GM19043 (cell line): ENCODE measurements around the gene MIAT.
"Not testable (repeated sequence)": the region's sequence is repeated elsewhere in the genome, so short reads cannot be mapped to it uniquely, and the experiment has no call there.

Experiments
- ATAC-seq: cut with Tn5 transposase; IDR thresholded peaks from one replicate; pipeline ENCODE4 v1.9.1; 2021; ENCODE audit warnings: low read depth; ENCODE audit not compliant: unreplicated experiment

The MIAT gene

DNA sequence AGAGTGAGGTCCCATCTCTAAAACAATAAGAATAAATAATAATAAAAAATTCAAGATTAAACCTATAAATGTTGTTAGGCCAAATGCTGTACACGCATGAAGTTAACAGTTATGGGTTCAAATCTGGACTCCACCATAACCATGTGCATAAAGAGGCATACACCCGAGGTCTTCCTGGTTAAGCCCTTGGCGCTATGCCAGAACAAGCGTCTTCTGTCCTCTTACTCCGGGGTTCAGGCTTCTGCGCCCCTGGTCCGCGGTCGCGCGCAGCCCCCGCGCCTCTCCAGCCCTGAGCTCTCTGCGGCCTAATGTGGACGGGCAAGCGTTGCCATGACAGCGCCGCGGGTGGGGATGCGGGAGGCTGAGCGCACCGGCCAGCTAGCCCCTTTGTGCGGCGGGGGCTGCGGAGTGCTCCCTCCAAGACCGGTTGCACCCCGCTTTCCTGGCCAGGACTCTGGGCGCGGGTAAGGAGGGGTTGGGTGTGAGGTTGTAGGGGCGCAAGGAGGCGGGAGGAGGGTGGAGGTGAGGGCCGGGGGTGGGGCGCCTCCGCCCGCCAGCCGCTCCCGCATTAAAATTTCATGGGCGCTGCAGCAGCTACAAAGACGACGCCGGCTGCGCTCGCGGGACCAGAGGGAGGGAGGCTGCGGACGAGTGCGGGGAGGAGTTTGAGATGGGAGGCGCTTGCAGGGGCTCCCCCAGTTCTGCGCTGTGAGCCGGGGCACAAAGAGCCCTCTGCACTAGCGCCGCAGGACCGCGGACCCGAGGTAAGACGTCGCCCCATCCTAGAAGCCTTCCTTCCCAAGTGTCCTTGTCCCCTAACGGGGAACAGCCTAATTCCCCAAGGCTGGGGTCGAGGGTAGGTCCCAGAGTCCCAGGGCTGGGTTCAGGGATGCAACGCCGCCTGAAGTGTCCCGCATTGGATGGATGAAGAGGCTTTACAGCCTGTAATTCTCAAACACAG, at the start of gene MIAT:
TSS of gene MIAT (plus strand) at position 698 of the 961 bp plus-strand sequence.
- ATAC-seq, result no peak

DNA sequence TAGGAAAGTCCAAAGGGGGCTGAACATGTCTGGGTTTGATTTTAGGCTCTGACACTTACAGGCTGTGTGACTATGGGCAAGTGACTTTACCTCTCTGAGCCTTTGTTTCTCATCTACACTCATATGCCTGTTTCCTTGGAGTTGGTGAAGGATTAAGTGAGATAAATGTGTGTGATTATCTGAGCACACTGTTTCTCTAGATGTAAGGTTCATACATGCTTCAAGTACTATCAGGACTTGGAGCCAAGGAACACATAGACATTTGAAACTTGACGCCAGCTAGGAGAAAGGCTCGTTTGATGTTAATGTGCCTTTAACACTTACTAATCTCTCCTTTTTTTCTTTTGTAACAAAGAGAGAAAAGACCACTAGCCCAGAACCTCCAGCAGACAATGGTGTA, 49.3 kb upstream of the MIAT start:
- ATAC-seq, result no peak

- no peak for ATAC-seq
Observed at GRCh38 chr22:26609287-26609686, 48.1 kb upstream of the MIAT start.

- ATAC-seq, result peak; percentile 78
Observed at GRCh38 chr22:26610072-26610958, 47.1 kb upstream of the MIAT start.

- ATAC-seq, result no peak
Observed at GRCh38 chr22:26610996-26611395, 46.4 kb upstream of the MIAT start.

GRCh38 chr22:26612652-26613051, 44.7 kb upstream of the MIAT start:
- ATAC-seq, result no peak

GRCh38 chr22:26613753-26614152, 43.6 kb upstream of the MIAT start:
- not testable (repeated sequence) for ATAC-seq

DNA sequence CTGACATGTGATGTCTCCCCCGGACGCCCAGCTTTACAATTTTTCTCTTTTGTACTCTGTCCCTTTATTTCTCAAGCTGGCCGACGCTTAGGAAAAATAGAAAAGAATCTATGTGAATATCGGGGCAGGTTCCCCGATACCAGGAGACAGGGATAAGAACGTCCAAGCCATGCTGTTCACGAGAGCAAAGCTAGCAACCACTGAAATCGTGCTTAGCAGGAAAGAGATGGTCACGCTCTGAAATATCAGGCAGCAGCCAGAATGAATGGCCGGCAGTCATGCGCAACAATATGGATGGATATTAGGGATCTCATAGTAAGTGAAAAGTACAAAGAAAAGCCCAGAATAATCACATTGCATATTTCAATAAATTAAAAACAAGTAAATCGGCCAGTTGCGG, 43.1 kb upstream of the MIAT start:
- no peak for ATAC-seq

DNA sequence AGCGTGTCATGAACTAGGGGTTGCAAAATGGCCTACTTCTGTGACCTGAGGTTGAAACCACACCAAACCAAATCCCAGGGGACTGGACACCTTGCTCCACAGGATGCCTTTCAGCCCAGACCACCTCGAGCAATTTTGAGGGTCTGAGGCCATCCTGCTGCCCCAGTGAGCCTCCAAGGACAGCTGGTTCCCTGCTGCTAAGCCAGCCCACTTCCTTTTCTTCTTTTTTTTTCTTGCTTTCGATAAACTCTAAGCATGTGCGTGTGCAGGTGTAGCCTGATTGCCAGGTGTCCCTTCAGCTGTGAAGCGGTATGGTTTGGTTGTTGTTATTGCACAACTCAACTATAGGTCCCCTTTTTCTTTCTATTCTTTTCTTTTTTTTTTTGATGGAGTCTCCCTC, 42.2 kb upstream of the MIAT start:
- ATAC-seq, result peak; percentile 45

GRCh38 chr22:26615830-26616435, 41.5 kb upstream of the MIAT start:
- no peak for ATAC-seq

DNA sequence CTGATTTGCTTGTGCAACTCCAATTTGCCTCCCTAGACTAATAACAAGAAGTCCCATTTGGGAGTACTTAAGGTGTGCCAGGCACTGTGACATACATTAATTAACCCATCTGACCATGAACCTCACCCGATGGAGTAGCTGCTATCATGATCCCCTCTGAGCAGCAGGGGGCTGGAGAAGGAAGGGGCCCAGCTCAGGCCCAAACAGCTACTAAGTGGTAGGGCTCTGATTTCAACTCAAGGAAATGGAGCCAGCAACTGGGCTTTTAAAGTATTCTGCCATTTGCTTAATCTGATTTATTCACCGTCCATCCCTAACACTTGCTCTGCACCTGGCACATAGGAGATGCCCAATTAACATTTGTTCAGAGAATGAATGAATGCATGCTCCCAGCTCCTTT, 40.7 kb upstream of the MIAT start:
- ATAC-seq, result no peak

DNA sequence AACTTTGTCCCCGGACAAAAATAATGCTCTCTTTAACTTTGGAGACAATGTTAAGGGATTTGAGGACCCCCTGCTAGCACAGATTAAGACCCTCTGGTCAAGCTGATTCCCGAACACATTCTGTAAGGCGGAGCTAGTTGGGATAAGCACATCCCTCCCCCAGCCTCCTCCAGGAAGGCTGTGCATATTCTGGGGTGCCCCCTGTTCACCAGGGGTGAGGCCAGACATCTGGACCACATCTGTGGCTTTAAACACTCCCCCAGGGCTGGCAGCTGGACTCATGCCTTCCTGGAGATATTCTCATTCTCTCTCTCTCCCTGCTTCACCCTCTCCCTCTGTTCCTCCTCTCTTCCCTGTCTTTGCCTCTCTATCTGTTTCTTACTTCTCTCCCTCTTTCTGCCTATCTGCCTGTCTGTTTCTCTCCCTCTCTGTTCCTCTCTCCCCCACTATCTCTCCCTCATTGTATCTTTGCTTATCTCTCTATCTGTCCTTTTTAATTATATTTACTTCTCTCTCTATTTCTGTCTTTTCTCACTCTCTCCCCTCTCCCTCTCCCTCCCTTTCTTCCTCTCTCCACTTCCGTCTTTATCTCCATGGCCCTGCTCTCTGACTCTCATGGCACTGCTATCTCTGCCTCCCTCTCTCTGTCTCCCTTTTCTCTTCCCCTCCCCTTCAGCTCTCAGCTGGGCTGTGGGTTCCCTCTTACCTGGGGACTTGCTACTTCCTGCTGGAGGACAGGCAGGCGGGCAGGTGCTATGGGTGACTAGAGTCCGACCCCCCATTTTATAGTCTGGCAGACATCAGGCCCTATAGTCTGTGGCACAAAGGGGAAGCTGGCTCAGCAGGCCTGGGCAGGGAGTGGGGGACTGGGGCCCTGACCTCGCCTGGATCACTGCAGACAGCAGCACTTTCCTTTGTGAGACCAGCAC, 39.9 kb upstream of the MIAT start, which contains the start of gene CRYBB1:
TSS of gene CRYBB1 (minus strand) at position 757 of the 929 bp plus-strand sequence. CDS start 1,708 bp downstream, outside the sequence.
- ATAC-seq, result no peak

DNA sequence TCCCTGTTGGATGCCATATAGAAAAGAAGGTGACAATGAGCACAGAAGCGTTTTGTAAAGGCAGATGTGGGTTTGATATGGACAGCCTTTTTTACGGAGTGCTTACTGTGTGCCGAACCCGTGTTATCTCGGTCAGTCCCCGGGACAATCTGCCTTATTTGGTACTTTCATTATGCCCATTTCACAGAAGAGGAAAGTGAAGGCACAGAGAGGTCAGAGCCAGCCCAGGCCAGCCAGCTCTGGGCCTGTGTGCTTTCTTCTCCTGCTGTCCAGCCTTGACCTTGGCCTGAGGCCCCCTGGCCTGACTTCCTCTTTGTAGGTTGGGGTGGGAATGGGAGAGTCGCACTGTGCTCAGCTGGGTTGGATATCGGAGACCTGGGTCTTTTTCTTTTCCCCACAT, 38.9 kb upstream of the MIAT start:
- ATAC-seq, result no peak

GRCh38 chr22:26619510-26619909, 37.9 kb upstream of the MIAT start:
- no peak for ATAC-seq

DNA sequence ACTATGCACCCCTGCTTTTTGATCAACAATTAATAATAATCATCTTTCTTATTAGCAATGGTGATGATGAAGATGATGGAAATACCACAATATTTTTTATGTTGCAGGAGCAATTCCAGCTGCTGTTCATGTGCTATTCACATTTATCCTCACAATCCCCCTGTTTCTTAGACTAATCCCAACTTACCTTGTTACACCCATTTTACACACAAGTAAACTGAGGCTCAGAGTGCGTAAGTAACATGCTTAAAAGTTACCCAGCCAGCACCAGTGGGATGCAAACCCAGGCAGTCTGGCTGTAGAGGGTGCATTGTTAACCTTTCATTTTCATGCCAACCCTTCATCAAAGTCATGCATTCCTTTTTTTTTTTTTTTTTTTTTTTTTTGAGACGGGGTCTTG, 37.2 kb upstream of the MIAT start:
- ATAC-seq, result no peak

DNA sequence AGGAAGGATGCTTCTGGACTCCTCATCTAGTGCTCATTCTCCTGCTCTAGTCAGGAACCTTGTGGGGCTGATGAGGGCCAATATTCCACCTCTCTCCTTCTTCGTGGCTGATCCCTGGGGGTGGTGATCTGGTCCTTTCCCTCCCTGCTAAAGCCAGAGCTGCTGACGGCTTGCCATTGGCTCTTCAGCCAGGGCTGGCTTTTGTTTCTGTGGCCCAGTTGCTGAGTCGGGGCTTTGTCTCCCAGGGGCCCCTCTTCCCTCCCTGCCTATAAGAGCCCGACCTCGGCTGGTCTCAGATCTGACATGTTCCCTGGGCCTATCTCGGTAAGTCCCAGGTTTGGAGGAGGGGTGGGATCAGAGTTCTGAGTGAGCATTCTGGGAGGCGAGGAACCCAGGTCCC, 35.7 kb upstream of the MIAT start, which contains the start of gene CRYBA4:
TSS of gene CRYBA4 (plus strand) at position 301 of the 400 bp plus-strand sequence. CDS start 634 bp downstream, outside the sequence.
- no peak for ATAC-seq

GRCh38 chr22:26623984-26624383, 33.4 kb upstream of the MIAT start:
- no peak for ATAC-seq

DNA sequence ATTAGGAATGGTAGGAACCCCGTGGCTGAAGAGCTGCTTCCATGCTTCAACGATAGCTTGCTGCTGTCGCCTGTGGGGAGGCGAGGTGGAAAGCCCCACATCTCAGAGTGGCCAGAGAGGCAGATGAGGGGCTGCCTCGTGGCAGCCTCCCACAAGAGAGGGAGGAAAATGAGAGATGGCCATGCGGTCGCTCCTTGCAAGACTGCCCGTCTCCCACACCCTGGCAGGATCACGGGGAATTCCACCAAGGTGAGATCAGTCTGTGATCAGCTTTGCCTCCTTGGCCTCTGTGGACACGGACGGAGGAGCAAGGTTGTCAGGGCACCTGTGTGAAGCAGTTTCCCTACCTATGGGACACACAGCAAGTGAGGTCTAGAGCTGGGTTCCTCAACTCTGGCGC, 32.6 kb upstream of the MIAT start:
- no peak for ATAC-seq

GRCh38 chr22:26629988-26630761, 27.2 kb upstream of the MIAT start:
- no peak for ATAC-seq
